K562 treated with DMSO at 1 percent for 24 hours (cell line): ENCODE results near the gene MNDA. TPM values are rescaled to one million over a fixed set of nuclear protein-coding genes. Genes with fewer than 3 reads are reported as not detected.

Experiments used
- total RNA-seq: library from RNA; unstranded; fragments of 300-600 nt; gene quantifications from 2 replicates; pipeline ENCODE4 v1.2.3, GENCODE V29; 2022; ENCODE audit warnings: low read depth; ENCODE audit not compliant: insufficient read depth

MNDA gene
- not detected in 2 replicates for total RNA-seq

DNA sequence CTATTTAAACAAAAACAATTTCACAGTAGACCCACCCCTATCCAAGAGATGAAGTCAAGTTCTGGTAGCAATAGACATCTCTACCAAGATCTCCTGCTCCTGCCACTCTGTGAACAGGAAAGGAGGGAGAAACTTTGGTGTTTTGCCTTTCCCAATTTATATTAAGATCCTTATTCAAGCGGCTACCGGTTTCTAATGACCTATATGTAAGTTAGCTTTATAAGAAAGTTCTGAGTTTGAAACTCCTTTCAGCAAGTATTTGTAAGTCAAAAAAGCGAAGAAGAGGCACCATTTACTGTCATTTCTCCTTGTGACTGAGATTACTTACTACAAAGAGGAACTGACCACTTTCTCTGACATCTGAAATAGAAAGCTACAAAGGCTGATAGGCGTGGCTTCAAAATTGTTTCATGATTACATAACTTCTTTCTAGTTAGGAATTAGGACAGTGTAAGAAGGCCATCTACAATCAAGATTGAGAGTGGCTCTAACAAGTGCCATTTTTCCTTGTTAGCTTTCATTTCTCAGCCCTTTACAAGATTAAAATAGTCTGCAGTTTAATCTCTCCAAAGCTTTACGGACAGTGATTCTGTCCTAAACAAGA lies at the start of gene MNDA:
Gene MNDA, plus strand, starts transcription at position 448 of the 604 bp plus-strand sequence. CDS start 10,803 bp downstream, outside the sequence.

Other genes with a start within 250 kb of the MNDA start
- gene OR10Z1, start 226.1 kb upstream of the MNDA start, total RNA-seq, result 0.10 and 0.24 TPM in 2 replicates
- gene SPTA1, start 144.6 kb upstream of the MNDA start, total RNA-seq, result 11.0 and 19.1 TPM in 2 replicates
- not detected in 2 replicates for gene OR6K2, start 130.7 kb upstream of the MNDA start, total RNA-seq
- not detected in 2 replicates for gene OR6K3, start 110.6 kb upstream of the MNDA start, total RNA-seq
- gene OR6K6, start 76.6 kb upstream of the MNDA start, total RNA-seq, result not detected in 2 replicates
- gene OR6N1, start 59.2 kb upstream of the MNDA start, total RNA-seq, result not detected in 2 replicates
- gene OR6N2, start 50.1 kb upstream of the MNDA start, total RNA-seq, result not detected in 2 replicates
- gene PYHIN1, start 100.2 kb downstream of the MNDA start, total RNA-seq, result not detected in 2 replicates
- 26.6 and 29.5 TPM in 2 replicates for gene IFI16, start 178.6 kb downstream of the MNDA start, total RNA-seq
- 0.45 and 1.3 TPM in 2 replicates for gene AIM2, start 245.4 kb downstream of the MNDA start, total RNA-seq